Measurements from ENCODE around the gene ZNF761.
A peak's percentile ranks its signal among the peaks of the same experiment; 100 is the strongest.
"Not testable (repeated sequence)": the region's sequence is repeated elsewhere in the genome, so short reads cannot be mapped to it uniquely, and the experiment has no call there.

The ZNF761 gene

DNA sequence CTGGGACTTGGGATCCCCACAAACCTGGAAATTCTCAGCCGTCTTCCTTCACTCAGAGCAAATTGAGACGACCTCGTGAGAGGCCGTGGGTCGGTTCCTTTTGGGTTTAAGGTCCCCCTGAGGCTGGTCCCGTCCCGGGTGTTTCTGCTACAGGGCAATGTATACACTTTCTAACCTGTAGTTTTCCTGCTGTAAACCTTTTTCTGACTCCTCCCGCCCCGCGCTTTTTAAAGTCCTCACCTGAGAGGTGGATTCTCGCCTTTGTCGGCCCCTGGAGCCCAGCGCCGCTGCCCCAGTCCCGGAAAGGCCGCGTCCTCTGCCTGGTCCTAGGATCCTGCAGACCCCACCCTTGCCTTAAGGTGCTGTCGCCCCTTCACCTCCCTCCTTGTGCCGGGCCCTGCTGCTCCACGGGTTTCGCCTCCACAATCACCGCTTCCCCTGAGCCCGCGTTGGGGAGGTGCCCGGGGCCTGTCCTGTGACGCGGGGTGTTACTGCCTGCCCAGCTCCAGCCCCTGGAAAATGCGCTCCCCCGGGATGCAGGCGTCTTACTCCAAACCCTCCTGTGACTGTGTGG, 391 bp downstream of the ZNF761 start:
- Histone ChIP-seq H3K36me3 (ENCODE audit: insufficient read depth, insufficient read length, low read length) (peaks cover 33% of the 10 kb centered on the region), H3K9ac (ENCODE audit: insufficient read length, low read depth) (peak overlapping the region; percentile 83), H3K27me3 (ENCODE audit: insufficient read depth, insufficient read length) (no peaks in the 10 kb centered on the region), H3K4me3 (ENCODE audit: insufficient read length, low read depth) (peak overlapping the region; percentile 78), H3K9me3 (ENCODE audit: insufficient read depth, low read length) (no peaks in the 10 kb centered on the region), H3K4me1 (ENCODE audit: insufficient read depth, insufficient read length) (no peaks in the 10 kb centered on the region)
- no peak for TF ChIP-seq SUZ12 (IDR thresholded peaks at IDR 0.05; ENCODE audit: extremely low read depth, insufficient read depth, insufficient read length)
- no peak for TF ChIP-seq ZNF274 (IDR thresholded peaks at IDR 0.05; ENCODE audit: low read depth, low read length)
- TF ChIP-seq YY1 (IDR thresholded peaks at IDR 0.05; ENCODE audit: insufficient read depth, insufficient read length) = no peak
- DNase-seq (ENCODE audit: low read depth, low spot score) = no peak

DNA sequence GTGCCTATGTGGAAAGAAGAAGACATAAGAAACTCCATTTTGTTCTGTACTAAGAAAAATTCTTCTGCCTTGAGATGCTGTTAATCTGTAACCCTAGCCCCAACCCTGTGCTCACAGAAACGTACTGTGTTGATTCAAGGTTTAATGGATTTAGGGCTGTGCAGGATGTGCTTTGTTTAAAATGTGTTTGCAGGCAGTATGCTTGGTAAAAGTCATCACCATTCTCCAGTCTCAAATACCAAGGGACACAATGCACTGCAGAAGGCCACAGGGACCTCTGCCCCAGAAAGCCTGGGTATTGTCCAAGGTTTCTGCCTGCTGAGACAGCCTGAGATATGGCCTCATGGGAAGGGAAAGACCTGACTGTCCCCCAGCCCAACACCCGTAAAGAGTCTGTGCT, 12.0 kb downstream of the ZNF761 start:
- not testable (repeated sequence) for DNase-seq (ENCODE audit: low read depth, low spot score); H3K4me1 ChIP-seq (ENCODE audit: insufficient read depth, insufficient read length); H3K9ac ChIP-seq (ENCODE audit: insufficient read length, low read depth); H3K27me3 ChIP-seq (ENCODE audit: insufficient read depth, insufficient read length); H3K4me3 ChIP-seq (ENCODE audit: insufficient read length, low read depth)
- peaks cover 16% of the 10 kb centered on the region; the same call in 1 of the 2 replicates for H3K9me3 ChIP-seq (ENCODE audit: insufficient read depth, low read length)
- peaks cover 60% of the 10 kb centered on the region for H3K36me3 ChIP-seq (ENCODE audit: insufficient read depth, insufficient read length, low read length)

DNA sequence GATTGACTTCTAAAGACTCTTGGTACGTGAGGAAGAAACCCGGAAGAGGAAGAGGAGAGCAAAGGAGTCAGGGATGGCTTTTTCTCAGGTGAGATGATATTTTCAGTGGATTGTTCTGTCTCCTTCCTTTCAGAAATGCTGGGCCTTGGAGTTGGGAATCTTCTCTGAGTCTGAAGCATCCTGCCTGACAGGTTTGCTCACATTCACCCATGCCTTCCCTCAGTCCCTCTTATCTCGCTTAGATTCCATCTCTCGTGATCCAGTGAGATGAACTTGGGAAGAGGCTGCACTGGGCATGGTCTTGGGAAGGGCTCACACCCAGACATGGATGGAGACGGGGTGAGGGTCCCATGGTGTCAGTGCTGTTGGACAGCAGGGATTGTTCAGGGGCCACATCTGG, 15.4 kb downstream of the ZNF761 start:
- not testable (repeated sequence) for H3K4me3 ChIP-seq (ENCODE audit: insufficient read length, low read depth); H3K27me3 ChIP-seq (ENCODE audit: insufficient read depth, insufficient read length); H3K9ac ChIP-seq (ENCODE audit: insufficient read length, low read depth); H3K4me1 ChIP-seq (ENCODE audit: insufficient read depth, insufficient read length); DNase-seq (ENCODE audit: low read depth, low spot score)
- peaks cover 57% of the 10 kb centered on the region for H3K36me3 ChIP-seq (ENCODE audit: insufficient read depth, insufficient read length, low read length)
- H3K9me3 ChIP-seq (ENCODE audit: insufficient read depth, low read length) = peaks cover 13% of the 10 kb centered on the region; the same call in 1 of the 2 replicates

DNA sequence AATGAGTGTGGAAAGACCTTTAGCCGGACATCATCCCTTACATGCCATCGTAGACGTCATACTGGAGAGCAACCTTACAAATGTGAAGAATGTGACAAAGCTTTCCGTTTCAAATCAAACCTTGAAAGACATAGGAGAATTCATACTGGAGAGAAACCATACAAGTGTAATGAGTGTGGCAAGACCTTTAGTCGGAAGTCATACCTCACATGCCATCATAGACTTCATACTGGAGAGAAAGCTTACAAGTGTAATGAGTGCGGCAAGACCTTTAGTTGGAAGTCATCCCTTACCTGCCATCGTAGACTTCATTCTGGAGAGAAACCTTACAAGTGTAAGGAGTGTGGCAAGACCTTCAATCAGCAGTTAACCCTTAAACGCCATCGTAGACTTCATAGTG, 24.0 kb downstream of the ZNF761 start:
- Histone ChIP-seq H3K4me1 (ENCODE audit: insufficient read depth, insufficient read length) (no peaks in the 10 kb centered on the region), H3K9ac (ENCODE audit: insufficient read length, low read depth) (no peak overlapping the region), H3K27me3 (ENCODE audit: insufficient read depth, insufficient read length) (no peaks in the 10 kb centered on the region), H3K36me3 (ENCODE audit: insufficient read depth, insufficient read length, low read length) (peaks cover 56% of the 10 kb centered on the region), H3K9me3 (ENCODE audit: insufficient read depth, low read length) (peaks cover 47% of the 10 kb centered on the region), H3K4me3 (ENCODE audit: insufficient read length, low read depth) (no peak overlapping the region)
- no peak for DNase-seq (ENCODE audit: low read depth, low spot score)
- TF ChIP-seq ZNF274 (IDR thresholded peaks at IDR 0.05; ENCODE audit: low read depth, low read length) (peak; percentile 47; the same call in 1 of the 2 replicates), YY1 (IDR thresholded peaks at IDR 0.05; ENCODE audit: insufficient read depth, insufficient read length) (no peak), SUZ12 (IDR thresholded peaks at IDR 0.05; ENCODE audit: extremely low read depth, insufficient read depth, insufficient read length) (no peak)

DNA sequence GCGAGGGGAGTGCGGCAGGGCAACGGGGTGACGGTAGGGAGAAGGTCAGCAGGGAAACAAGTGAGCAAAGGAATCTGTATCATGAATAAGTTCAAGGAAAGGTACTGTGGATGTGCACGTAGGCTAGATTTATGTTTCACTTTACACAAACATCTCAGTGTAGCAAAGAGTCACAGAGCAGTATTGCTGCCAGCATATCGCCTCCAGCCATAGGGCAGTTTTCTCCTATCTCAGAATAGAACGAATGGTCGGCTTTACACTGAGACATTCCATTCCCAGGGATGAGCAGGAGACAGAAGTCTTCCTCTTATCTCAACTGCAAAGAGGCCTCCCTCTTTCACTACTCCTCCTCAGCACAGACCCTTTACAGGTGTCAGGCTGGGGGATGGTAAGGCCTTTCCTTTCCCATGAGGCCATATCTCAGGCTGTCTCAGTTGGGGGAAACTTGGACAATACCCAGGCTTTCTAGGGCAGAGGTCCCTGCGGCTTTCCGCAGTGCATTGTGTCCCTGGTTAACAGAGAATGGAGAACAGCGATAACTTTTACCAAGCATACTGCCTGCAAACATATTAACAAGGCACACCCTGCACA, 28.4 kb downstream of the ZNF761 start:
- Histone ChIP-seq H3K36me3 (ENCODE audit: insufficient read depth, insufficient read length, low read length) (peaks cover 23% of the 10 kb centered on the region), H3K9me3 (ENCODE audit: insufficient read depth, low read length) (peaks cover 32% of the 10 kb centered on the region)
- H3K27me3 ChIP-seq (ENCODE audit: insufficient read depth, insufficient read length); H3K4me1 ChIP-seq (ENCODE audit: insufficient read depth, insufficient read length); H3K4me3 ChIP-seq (ENCODE audit: insufficient read length, low read depth); DNase-seq (ENCODE audit: low read depth, low spot score); H3K9ac ChIP-seq (ENCODE audit: insufficient read length, low read depth): not testable (repeated sequence)

DNA sequence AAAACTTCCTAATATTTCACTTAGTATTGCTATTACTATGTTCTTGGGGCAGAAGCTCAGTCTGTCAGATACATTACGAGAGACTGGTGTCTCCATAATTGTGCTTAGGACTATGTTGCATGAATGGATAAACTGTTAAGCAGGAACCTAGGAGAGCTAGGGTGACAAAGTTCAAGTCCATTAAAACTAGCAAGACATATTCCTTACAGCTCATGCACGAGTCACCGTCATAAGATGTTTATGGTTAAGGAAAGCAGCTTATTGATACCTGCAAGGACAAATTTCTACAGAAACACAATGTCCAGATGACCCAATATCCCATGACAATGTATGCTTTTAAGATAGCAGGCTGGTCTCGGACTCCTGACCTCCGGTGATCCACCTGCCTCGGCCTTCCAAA, 30.1 kb downstream of the ZNF761 start:
- Histone ChIP-seq H3K27me3 (ENCODE audit: insufficient read depth, insufficient read length) (no peaks in the 10 kb centered on the region), H3K36me3 (ENCODE audit: insufficient read depth, insufficient read length, low read length) (peaks cover 8% of the 10 kb centered on the region), H3K4me1 (ENCODE audit: insufficient read depth, insufficient read length) (no peaks in the 10 kb centered on the region), H3K9ac (ENCODE audit: insufficient read length, low read depth) (no peak overlapping the region), H3K4me3 (ENCODE audit: insufficient read length, low read depth) (no peak overlapping the region), H3K9me3 (ENCODE audit: insufficient read depth, low read length) (peaks cover 16% of the 10 kb centered on the region)
- DNase-seq (ENCODE audit: low read depth, low spot score) = no peak
- no peak for TF ChIP-seq SUZ12 (IDR thresholded peaks at IDR 0.05; ENCODE audit: extremely low read depth, insufficient read depth, insufficient read length)
- TF ChIP-seq ZNF274 (IDR thresholded peaks at IDR 0.05; ENCODE audit: low read depth, low read length) = no peak

DNA sequence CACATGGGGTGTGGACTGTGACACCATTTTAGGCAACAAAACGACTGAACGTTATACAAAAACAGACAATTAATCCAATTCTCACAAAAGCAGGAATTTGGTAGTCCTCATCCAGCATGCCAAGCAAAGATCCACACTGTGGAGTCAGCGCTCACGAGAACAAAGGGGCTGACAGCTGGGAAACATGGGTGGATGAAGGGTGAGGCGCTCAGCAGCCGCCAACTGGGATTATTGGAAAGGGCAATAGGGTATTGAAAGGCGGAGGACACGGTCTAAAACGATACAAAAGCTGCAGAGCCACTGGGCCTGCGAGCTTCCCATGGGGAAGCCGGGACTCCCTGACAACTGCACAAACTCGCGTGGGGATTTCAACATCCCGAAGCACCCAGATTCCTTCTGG, 31.1 kb downstream of the ZNF761 start:
- Histone ChIP-seq H3K4me1 (ENCODE audit: insufficient read depth, insufficient read length) (no peaks in the 10 kb centered on the region), H3K4me3 (ENCODE audit: insufficient read length, low read depth) (no peak overlapping the region), H3K36me3 (ENCODE audit: insufficient read depth, insufficient read length, low read length) (no peaks in the 10 kb centered on the region), H3K27me3 (ENCODE audit: insufficient read depth, insufficient read length) (no peaks in the 10 kb centered on the region), H3K9me3 (ENCODE audit: insufficient read depth, low read length) (peaks cover 6% of the 10 kb centered on the region), H3K9ac (ENCODE audit: insufficient read length, low read depth) (no peak overlapping the region)
- TF ChIP-seq ZNF274 (IDR thresholded peaks at IDR 0.05; ENCODE audit: low read depth, low read length) = no peak
- no peak for TF ChIP-seq YY1 (IDR thresholded peaks at IDR 0.05; ENCODE audit: insufficient read depth, insufficient read length)
- TF ChIP-seq SUZ12 (IDR thresholded peaks at IDR 0.05; ENCODE audit: extremely low read depth, insufficient read depth, insufficient read length) = no peak
- DNase-seq (ENCODE audit: low read depth, low spot score) = no peak

DNA sequence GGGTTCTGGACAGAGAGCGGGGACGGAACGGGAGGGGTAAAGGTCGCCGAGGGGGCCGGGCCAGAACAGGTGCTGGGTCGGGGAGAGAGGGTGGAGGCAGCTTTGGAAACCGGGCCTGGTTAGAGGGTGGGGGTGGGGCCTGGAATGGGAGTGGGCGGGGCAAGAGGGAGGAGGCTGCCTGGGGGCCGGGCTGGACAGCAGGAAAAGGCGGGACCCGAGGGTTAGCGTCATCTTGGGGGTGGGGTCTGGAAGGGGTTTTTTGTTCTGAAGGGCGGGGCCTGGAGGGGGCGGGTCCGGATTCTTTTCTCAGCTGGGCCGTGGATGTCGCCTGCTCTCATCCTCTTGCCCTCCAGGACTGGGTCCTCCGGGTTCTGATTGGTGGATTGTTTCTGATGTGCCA, 31.5 kb downstream of the ZNF761 start:
- Histone ChIP-seq H3K4me1 (ENCODE audit: insufficient read depth, insufficient read length) (no peaks in the 10 kb centered on the region), H3K36me3 (ENCODE audit: insufficient read depth, insufficient read length, low read length) (no peaks in the 10 kb centered on the region), H3K9me3 (ENCODE audit: insufficient read depth, low read length) (peaks cover 2% of the 10 kb centered on the region; the same call in 1 of the 2 replicates), H3K27me3 (ENCODE audit: insufficient read depth, insufficient read length) (no peaks in the 10 kb centered on the region), H3K9ac (ENCODE audit: insufficient read length, low read depth) (no peak overlapping the region), H3K4me3 (ENCODE audit: insufficient read length, low read depth) (no peak overlapping the region)
- no peak for DNase-seq (ENCODE audit: low read depth, low spot score)
- TF ChIP-seq SUZ12 (IDR thresholded peaks at IDR 0.05; ENCODE audit: extremely low read depth, insufficient read depth, insufficient read length) (no peak), ZNF274 (IDR thresholded peaks at IDR 0.05; ENCODE audit: low read depth, low read length) (no peak), YY1 (IDR thresholded peaks at IDR 0.05; ENCODE audit: insufficient read depth, insufficient read length) (no peak)

Measured in NT2/D1 (cell line).